Stomach (tissue), 9 donors: ENCODE results near the gene ISG15. TPM values are rescaled to one million over a fixed set of nuclear protein-coding genes. Genes with fewer than 3 reads are reported as not detected.
A peak's percentile ranks its signal among the peaks of the same experiment; 100 is the strongest.

ENCODE experiments used
- DNase-seq, 2 donors: peaks; one replicate each; pipeline versions ENCODE4 v3.0.0 to v3.0.0-alpha.2; 2013 to 2019
- H3K27ac ChIP-seq, 5 donors: fragments of 200-600 bp in 4 of 5; sonication (generic) in 4 of 5; one replicate each; pipeline ENCODE4 v1.5.1; 2013 to 2019; ENCODE audit warnings: mild to moderate bottlenecking in 1 of 5, moderate library complexity in 1 of 5
- H3K27me3 ChIP-seq, 3 donors: fragments of 200-600 bp; sonication (generic); one replicate each; pipeline ENCODE4 v1.5.1; 2017 to 2019; ENCODE audit warnings: mixed run types in 1 of 3
- H3K36me3 ChIP-seq, 4 donors: fragments of 200-600 bp; sonication (generic); 1 replicate in 3 of 4; 2 replicates in 1 of 4; pipeline ENCODE4 v1.5.1; 2016 to 2019
- H3K4me1 ChIP-seq, 4 donors: fragments of 200-600 bp; sonication (generic); one replicate each; pipeline ENCODE4 v1.5.1; 2016 to 2019
- H3K4me3 ChIP-seq, 4 donors: fragments of 200-600 bp; sonication (generic) in 3 of 4; one replicate each; pipeline ENCODE4 v1.5.1; 2016 to 2019; ENCODE audit warnings: mild to moderate bottlenecking in 1 of 4
- H3K9me3 ChIP-seq, 4 donors: fragments of 200-600 bp; sonication (generic); one replicate each; pipeline ENCODE4 v1.5.1; 2016 to 2019
- EP300 ChIP-seq: sonication (generic); formaldehyde crosslinking; IDR thresholded peaks from one replicate; pipeline ENCODE4 v1.6.1; 2017; ENCODE audit warnings: antibody characterized with exemption
- POLR2A ChIP-seq, 4 donors: fragments of 450-650 bp; IDR thresholded peaks; one replicate each; pipeline ENCODE4 v1.6.1; 2016; ENCODE audit warnings: antibody characterized with exemption in 4 of 4, control low read depth in 2 of 4, mild to moderate bottlenecking in 1 of 4, moderate library complexity in 1 of 4
- POLR2AphosphoS5 ChIP-seq, 3 donors: sonication (generic); formaldehyde crosslinking; IDR thresholded peaks; one replicate each; pipeline ENCODE4 v1.6.1; 2016; ENCODE audit warnings: antibody characterized with exemption in 3 of 3
- WGBS, 5 donors: extraction: QIAGEN DNeasy Blood & Tissue Kit in 3 of 5; methylation state at CpG; one replicate each; pipeline versions ENCODE4 v1.1.5 to v1.1.7; 2013 to 2018; 5-methylcytosine and 5-hydroxymethylcytosine counted together
- intact Hi-C: fragments of 100-400 bp; cut with DNase I; formaldehyde crosslinking; loops from one replicate; pipeline ENCODE4 v1.15.1; 2023; ENCODE audit warnings: low total_unique reads
- polyA plus RNA-seq, 3 donors: library from polyadenylated mRNA; stranded (reverse); fragments of 200-250 nt; gene quantifications; one replicate each; pipeline ENCODE4 v1.2.3, GENCODE V29; 2013
- total RNA-seq, 5 donors: library from RNA; depleted of rRNA; stranded (reverse); fragments of >200 nt; gene quantifications; one replicate each; pipeline versions ENCODE4 v1.1.0 to v1.2.3, GENCODE V29; 2014 to 2016
- TF ChIP-seq, protein P1 (sequence below), 7 experiments: fragments of 450-650 bp in 4 of 7; fragments of 200-600 bp in 3 of 7; sonication (generic) in 3 of 7; IDR thresholded peaks; one replicate each; pipeline ENCODE4 v1.5.1; 2016 to 2019; ENCODE audit warnings: antibody characterized with exemption in 7 of 7, control low read depth in 2 of 7, mild to moderate bottlenecking in 1 of 7
- donor health status: healthy with polysubstance abuse.
- donor health status: Bipolar disorder and iron deficiency.
- donor health status: healthy.

The ISG15 gene
- total and polyA plus RNA-seq, 8 donors, result 16.3 to 105 (median 49.1) TPM

DNA sequence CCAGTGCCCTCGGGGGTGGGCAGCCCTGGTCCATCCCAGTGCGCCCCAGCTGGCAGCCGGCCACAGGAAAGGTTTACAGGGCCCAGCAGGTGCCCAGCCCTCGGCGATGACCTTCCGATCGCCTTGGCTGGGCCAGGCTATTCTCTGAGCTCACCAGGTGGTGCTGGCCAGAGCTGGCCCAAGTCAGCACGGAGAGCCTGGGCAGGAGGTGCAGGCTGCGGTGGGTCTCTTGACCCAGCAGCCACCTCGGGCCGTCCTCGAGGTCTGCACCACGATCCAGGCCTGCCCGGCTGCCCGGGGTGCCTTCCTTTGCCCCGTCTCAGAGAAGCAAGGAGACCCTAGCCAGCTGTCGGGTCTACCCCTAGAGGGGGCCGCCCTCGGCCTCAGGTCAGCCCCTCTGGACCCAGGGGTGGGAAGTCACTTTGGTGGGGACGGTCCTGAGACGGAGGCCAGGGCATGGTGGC, 31.8 kb upstream of the ISG15 start:
- intact Hi-C loops, result loop anchor here (5.0 kb wide), 1 partner anchor 81 kb away; no protein-coding TSS in a partner anchor
- TF ChIP-seq EP300, result no peak
- TF ChIP-seq, protein P1, sequence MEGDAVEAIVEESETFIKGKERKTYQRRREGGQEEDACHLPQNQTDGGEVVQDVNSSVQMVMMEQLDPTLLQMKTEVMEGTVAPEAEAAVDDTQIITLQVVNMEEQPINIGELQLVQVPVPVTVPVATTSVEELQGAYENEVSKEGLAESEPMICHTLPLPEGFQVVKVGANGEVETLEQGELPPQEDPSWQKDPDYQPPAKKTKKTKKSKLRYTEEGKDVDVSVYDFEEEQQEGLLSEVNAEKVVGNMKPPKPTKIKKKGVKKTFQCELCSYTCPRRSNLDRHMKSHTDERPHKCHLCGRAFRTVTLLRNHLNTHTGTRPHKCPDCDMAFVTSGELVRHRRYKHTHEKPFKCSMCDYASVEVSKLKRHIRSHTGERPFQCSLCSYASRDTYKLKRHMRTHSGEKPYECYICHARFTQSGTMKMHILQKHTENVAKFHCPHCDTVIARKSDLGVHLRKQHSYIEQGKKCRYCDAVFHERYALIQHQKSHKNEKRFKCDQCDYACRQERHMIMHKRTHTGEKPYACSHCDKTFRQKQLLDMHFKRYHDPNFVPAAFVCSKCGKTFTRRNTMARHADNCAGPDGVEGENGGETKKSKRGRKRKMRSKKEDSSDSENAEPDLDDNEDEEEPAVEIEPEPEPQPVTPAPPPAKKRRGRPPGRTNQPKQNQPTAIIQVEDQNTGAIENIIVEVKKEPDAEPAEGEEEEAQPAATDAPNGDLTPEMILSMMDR (IDR thresholded peaks at IDR 0.05), result no peak
- TF ChIP-seq POLR2A (IDR thresholded peaks at IDR 0.05), result no peak
- no peak for TF ChIP-seq POLR2AphosphoS5 (IDR thresholded peaks at IDR 0.05)

DNA sequence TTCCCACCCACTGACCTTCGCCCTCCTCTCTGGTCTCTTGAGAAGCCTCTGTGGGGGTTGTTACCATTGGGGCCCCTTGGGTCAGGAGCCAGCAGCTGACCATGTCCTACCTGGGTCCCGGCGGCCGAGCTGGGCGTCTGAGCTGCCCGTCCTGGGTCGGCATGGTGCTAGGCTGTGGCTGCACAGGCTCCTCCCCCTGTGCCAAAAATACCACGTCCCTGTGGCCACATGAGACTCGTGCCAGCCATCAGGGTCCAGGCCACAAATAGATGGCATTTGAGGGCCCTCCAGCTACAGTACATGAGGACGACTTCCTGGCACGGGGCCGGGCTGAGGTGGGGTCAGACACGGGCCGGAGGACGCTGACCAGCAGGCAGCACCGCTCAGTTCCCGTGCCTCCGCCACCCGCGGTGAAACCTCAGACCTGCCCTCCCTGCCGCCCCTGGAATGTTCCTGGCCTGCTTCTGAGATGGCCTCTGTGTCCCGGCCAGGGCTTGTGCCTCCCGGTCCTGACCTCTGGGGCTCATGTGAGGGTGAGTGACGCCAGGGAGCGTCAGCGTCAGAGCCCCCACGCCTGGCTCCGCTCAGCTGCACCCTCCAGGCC, 31.2 kb upstream of the ISG15 start, which contains the start of gene PERM1:
Gene PERM1 (minus strand): TSS at position 139 of the 604 bp plus-strand sequence. CDS start 1,064 bp downstream, outside the sequence.
- WGBS, 5 donors, result 40 to 52% (median 49%) methylated on average over 16 to 28 of the region's 28 CpGs
- peaks cover 0 to 8% (median 4%) of the 10 kb centered on the region in 4 donors for H3K4me1 ChIP-seq
- H3K27me3 ChIP-seq, result peaks cover 0 to 73% (median 31%) of the 10 kb centered on the region in 3 donors
- no peaks in the 10 kb centered on the region for H3K36me3 ChIP-seq
- intact Hi-C loops, result loop anchor here (5.0 kb wide), 1 partner anchor 80 kb away; no protein-coding TSS in a partner anchor
- DNase-seq, result no peak
- TF ChIP-seq, protein P1 (IDR thresholded peaks at IDR 0.05), result no peak
- no peak for TF ChIP-seq EP300
- TF ChIP-seq POLR2A (IDR thresholded peaks at IDR 0.05), result no peak
- no peak for TF ChIP-seq POLR2AphosphoS5 (IDR thresholded peaks at IDR 0.05)
- no peak within 1 kb of the TSS for H3K4me3 ChIP-seq
- no peak within 1 kb of the TSS for H3K27ac ChIP-seq
- no peaks in the 10 kb centered on the region for H3K9me3 ChIP-seq

More for the DNA sequence above, 31.8 kb upstream of the ISG15 start:
- no peak for DNase-seq
- 67 to 78% (median 69%) methylated on average over 8 to 21 of the region's 21 CpGs for WGBS, 5 donors
- Histone ChIP-seq H3K36me3 (no peaks in the 10 kb centered on the region), H3K27me3 (peaks cover 0 to 72% (median 31%) of the 10 kb centered on the region in 3 donors), H3K4me1 (peaks cover 0 to 8% (median 4%) of the 10 kb centered on the region in 4 donors), H3K9me3 (no peaks in the 10 kb centered on the region), H3K27ac (no peak overlapping the region), H3K4me3 (no peak overlapping the region)

DNA sequence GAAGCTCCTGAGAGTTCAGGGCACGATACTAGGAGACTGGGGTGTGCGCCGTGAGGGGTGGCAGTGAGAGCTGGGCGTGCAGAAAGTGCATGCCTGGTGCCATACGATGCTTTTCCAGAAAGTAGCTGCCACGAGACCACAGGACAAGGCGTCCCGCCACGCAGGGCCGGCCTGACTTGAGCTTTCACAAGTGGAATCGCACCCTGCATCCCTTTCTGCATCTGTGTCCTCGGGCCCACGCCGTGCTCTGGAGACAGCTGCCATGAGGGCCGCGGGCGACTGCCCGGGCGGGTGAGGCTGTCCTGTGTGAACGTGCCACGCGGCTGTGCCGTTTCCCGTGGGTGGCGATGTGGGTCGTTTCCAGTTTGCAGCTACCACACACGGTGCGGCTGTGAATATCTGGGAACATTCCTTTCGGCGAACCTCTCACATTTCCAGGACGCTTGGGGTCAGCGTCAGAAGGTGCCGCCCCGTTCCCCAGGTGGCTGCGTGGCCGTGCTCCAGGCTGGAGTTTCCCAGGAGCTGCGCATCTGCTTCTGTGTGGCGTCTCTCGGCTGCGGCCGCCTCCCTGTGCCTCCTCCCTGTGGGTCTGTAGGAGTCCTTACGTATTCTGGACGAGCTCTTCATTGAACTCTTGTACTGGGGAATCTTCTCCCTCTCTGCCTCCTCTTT, 30.4 kb upstream of the ISG15 start:
- Histone ChIP-seq H3K36me3 (no peaks in the 10 kb centered on the region), H3K4me1 (peaks cover 0 to 8% (median 4%) of the 10 kb centered on the region in 4 donors), H3K4me3 (no peak overlapping the region), H3K27ac (no peak overlapping the region), H3K27me3 (peaks cover 0 to 73% (median 31%) of the 10 kb centered on the region in 3 donors), H3K9me3 (no peaks in the 10 kb centered on the region)
- intact Hi-C loops, result loop anchor here (5.0 kb wide), 1 partner anchor 79 kb away; no protein-coding TSS in a partner anchor
- no peak for DNase-seq
- no peak for TF ChIP-seq POLR2A (IDR thresholded peaks at IDR 0.05)
- TF ChIP-seq POLR2AphosphoS5 (IDR thresholded peaks at IDR 0.05), result no peak
- TF ChIP-seq EP300, result no peak
- TF ChIP-seq, protein P1 (IDR thresholded peaks at IDR 0.05), result no peak
- 76 to 85% (median 80%) methylated on average over 39 to 43 of the region's 43 CpGs for WGBS, 5 donors

DNA sequence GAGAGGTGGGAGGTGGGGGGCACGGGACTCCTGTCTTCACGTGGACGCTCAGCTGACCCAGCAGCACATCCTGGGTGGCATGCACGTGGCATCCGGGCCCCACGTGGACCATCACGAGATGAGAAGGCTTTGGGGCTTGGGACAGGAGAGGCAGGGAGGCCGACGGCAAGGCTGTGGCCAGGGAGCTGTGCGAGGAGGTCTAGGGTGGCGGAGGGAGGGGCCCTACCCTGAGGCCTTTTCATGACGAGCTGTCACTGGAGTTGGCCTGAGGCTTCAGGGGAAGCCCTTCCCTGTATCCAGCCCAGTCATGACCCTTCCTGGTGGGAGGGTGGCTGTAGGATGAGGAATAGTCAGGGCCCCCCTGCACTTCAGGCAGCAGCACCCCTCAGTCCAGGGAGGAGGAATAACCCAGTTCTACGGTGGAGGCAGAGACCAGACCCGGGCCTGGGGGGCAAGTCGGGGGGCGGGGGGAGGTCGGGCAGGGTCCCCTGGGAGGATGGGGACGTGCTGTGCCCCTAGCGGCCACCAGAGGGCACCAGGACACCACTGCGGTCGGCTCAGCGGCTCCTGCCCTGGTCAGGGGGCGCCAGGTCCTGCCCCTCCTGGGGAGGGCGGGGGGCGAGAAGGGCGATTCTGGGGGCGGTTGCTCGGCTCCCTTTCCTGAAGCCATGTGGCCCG, 29.4 kb upstream of the ISG15 start:
- Histone ChIP-seq H3K4me3 (peak overlapping the region in 3 of 4 donors; percentile 14 to 19 (median 17)), H3K36me3 (no peaks in the 10 kb centered on the region), H3K27me3 (peaks cover 0 to 67% (median 31%) of the 10 kb centered on the region in 3 donors), H3K4me1 (peaks cover 0 to 8% (median 4%) of the 10 kb centered on the region in 4 donors), H3K9me3 (no peaks in the 10 kb centered on the region), H3K27ac (no peak overlapping the region)
- intact Hi-C loops, result loop anchor here (5.0 kb wide), 1 partner anchor 78 kb away; no protein-coding TSS in a partner anchor
- WGBS, 5 donors, result 9 to 17% (median 16%) methylated on average over 13 to 29 of the region's 29 CpGs
- DNase-seq, result peak; percentile 53 to 79
- TF ChIP-seq, protein P1 (IDR thresholded peaks at IDR 0.05), result peak in 5 of 7 experiments; percentile 34 to 98 (median 87)
- TF ChIP-seq POLR2A (IDR thresholded peaks at IDR 0.05), result no peak
